Heart right ventricle (tissue), 16 donors: Measurements from ENCODE around the gene WNT7A. TPM values are rescaled to one million over a fixed set of nuclear protein-coding genes. Genes with fewer than 3 reads are reported as not detected.

Source experiments
- ATAC-seq, 8 donors: fragments of 200-7000 bp; cut with Tn5 transposase; one replicate each; pipeline ENCODE4 v1.9.1; 2020; ENCODE audit warnings: mild to moderate bottlenecking in 8 of 8, moderate library complexity in 8 of 8, moderate number of reproducible peaks in 1 of 8
- DNase-seq, 2 donors: peaks; one replicate each; pipeline ENCODE4 v3.0.0-alpha.2; 2020
- H3K27ac ChIP-seq, 10 donors: fragments of 200-600 bp; sonication (generic) in 2 of 10; one replicate each; pipeline versions ENCODE4 v1.5.0 to v1.8.0; 2020 to 2022; ENCODE audit warnings: mild to moderate bottlenecking in 3 of 10
- H3K27me3 ChIP-seq, 7 donors: fragments of 200-600 bp; one replicate each; pipeline ENCODE4 v1.8.0; 2021 to 2022; ENCODE audit warnings: mild to moderate bottlenecking in 2 of 7
- H3K36me3 ChIP-seq, 9 donors: fragments of 200-600 bp; sonication (generic) in 1 of 9; one replicate each; pipeline versions ENCODE4 v1.5.0 to v1.8.0; 2020 to 2022; ENCODE audit warnings: mild to moderate bottlenecking in 2 of 9
- H3K4me1 ChIP-seq, 9 donors: fragments of 200-600 bp; sonication (generic) in 1 of 9; one replicate each; pipeline versions ENCODE4 v1.5.0 to v1.8.0; 2020 to 2022; ENCODE audit warnings: mild to moderate bottlenecking in 4 of 9
- H3K4me3 ChIP-seq, 10 donors: fragments of 200-600 bp; sonication (generic) in 2 of 10; one replicate each; pipeline versions ENCODE4 v1.5.0 to v1.8.0; 2020 to 2022; ENCODE audit warnings: mild to moderate bottlenecking in 7 of 10, moderate library complexity in 2 of 10
- H3K9me3 ChIP-seq, 11 donors: fragments of 200-600 bp in 10 of 11; sonication (generic) in 2 of 11; one replicate each; pipeline versions ENCODE4 v1.5.0 to v1.8.0; 2013 to 2022; ENCODE audit warnings: mild to moderate bottlenecking in 2 of 11, control low read depth in 1 of 11, moderate library complexity in 1 of 11
- CTCF ChIP-seq, 9 donors: fragments of 200-600 bp; sonication (generic) in 2 of 9; IDR thresholded peaks; one replicate each; pipeline versions ENCODE4 v1.5.0 to v1.8.0; 2021 to 2022; ENCODE audit warnings: antibody characterized with exemption in 9 of 9, mild to moderate bottlenecking in 5 of 9, moderate library complexity in 1 of 9
- WGBS, 2 donors: extraction: QIAGEN DNeasy Blood & Tissue Kit; methylation state at CpG; one replicate each; pipeline ENCODE4 v1.1.7; 2013; ENCODE audit warnings: inconsistent platforms in 1 of 2; 5-methylcytosine and 5-hydroxymethylcytosine counted together
- intact Hi-C, 10 donors: fragments of 100-400 bp; cut with DNase I; formaldehyde crosslinking; loops; one replicate each; pipeline versions ENCODE4 v1.11.1 to v1.14.2; 2022
- polyA plus RNA-seq, 2 donors: library from polyadenylated mRNA; stranded (reverse); fragments of 200-250 nt; gene quantifications; one replicate each; pipeline ENCODE4 v1.2.3, GENCODE V29; 2013
- total RNA-seq, 10 donors: library from RNA; stranded (reverse); fragmentation: NEBNext Ultra II Directional in 3 of 10; extraction: Animal tissue kit (Norgen Biotek cat#: 25700) in 3 of 10; gene quantifications; one replicate each; pipeline versions ENCODE4 v1.2.1 to v1.2.4, GENCODE V29; 2021 to 2023
- donor health status: Arrhythmogenic right ventricular cardiomyopathy.
- donor health status: ischemic (EF 13 %, LVEDD 7.1; RV severe dilation, severe dysfunction).
- donor health status: healthy with polysubstance abuse.
- donor health status: DM: no; HTN: yes; CAD: no.
- donor health status: DM: no; HTN: no; CAD: no.
- donor health status: ischemic (EF 25% LVEDD 6.9; RV normal size, moderate dysfunction).
- donor health status: ischemic (EF 25% LVEDD 5.7; RV mildly dilated, moderate dysfunction).
- donor health status: healthy.
- donor health status: DM: yes; HTN: yes; CAD: no.
- donor health status: Ischemic cardiomyopathy.
- donor health status: ischemic (EF 35%, LVEDD 5.7; RV mildly dilated, moderate dysfunction).
- donor health status: nonischemic (EF 11% LVEDD 7.7; RV severe dilation, severe dysfunction).
- donor health status: DM: yes; HTN: yes; CAD: no.
- donor health status: PGD.
- donor health status: ischemic (EF 29% LVEDD 5.4; RV normal size, mild dysfunction).
- donor health status: nonischemic (EF 23%, LVEDD 6.1; RV moderate dilation, normal function).

Gene WNT7A
- total and polyA plus RNA-seq, 12 donors = not detected

GRCh38 chr3:13811614-13812013 lies 68.3 kb downstream of the WNT7A start:
- no peak for TF ChIP-seq CTCF (IDR thresholded peaks at IDR 0.05)
- intact Hi-C loops = no loop called here
- DNase-seq = no peak
- 66 to 70% methylated on average over 8 of the region's 8 CpGs for WGBS, 2 donors
- Histone ChIP-seq H3K36me3 (no peaks in the 10 kb centered on the region), H3K4me3 (no peak overlapping the region), H3K27ac (no peak overlapping the region), H3K9me3 (peaks cover 3 to 49% (median 31%) of the 10 kb centered on the region in 11 donors), H3K27me3 (peaks cover 0 to 7% (median 0%) of the 10 kb centered on the region in 7 donors), H3K4me1 (no peaks in the 10 kb centered on the region)
- ATAC-seq = no peak

GRCh38 chr3:13808550-13808949 lies 71.3 kb downstream of the WNT7A start:
- H3K27ac ChIP-seq = no peak overlapping the region
- intact Hi-C loops = no loop called here
- no peaks in the 10 kb centered on the region for H3K36me3 ChIP-seq
- no peak for TF ChIP-seq CTCF (IDR thresholded peaks at IDR 0.05)
- no peaks in the 10 kb centered on the region for H3K4me1 ChIP-seq
- ATAC-seq = no peak
- peaks cover 0 to 7% (median 0%) of the 10 kb centered on the region in 7 donors for H3K27me3 ChIP-seq
- peaks cover 0 to 33% (median 13%) of the 10 kb centered on the region in 11 donors for H3K9me3 ChIP-seq
- no peak overlapping the region for H3K4me3 ChIP-seq
- DNase-seq = no peak
- WGBS, 2 donors = 81 to 83% methylated on average over 8 of the region's 8 CpGs

GRCh38 chr3:13801361-13802204 lies 78.3 kb downstream of the WNT7A start:
- no peak for DNase-seq
- H3K4me1 ChIP-seq = no peaks in the 10 kb centered on the region
- TF ChIP-seq CTCF (IDR thresholded peaks at IDR 0.05) = no peak
- ATAC-seq = no peak
- 78 to 82% methylated on average over 15 of the region's 15 CpGs for WGBS, 2 donors
- peaks cover 0 to 35% (median 17%) of the 10 kb centered on the region in 7 donors for H3K27me3 ChIP-seq
- peaks cover 0 to 15% (median 2%) of the 10 kb centered on the region in 11 donors for H3K9me3 ChIP-seq
- intact Hi-C loops = no loop called here
- no peak overlapping the region for H3K4me3 ChIP-seq
- no peaks in the 10 kb centered on the region for H3K36me3 ChIP-seq
- no peak overlapping the region for H3K27ac ChIP-seq

- intact Hi-C loops = no loop called here
- no peak overlapping the region for H3K4me3 ChIP-seq
- DNase-seq = no peak
- no peaks in the 10 kb centered on the region for H3K36me3 ChIP-seq
- H3K27ac ChIP-seq = no peak overlapping the region
- no peak for ATAC-seq
- 80% methylated on average over 6 of the region's 6 CpGs for WGBS, 2 donors
- H3K4me1 ChIP-seq = no peaks in the 10 kb centered on the region
- peaks cover 0 to under 1% (median 0%) of the 10 kb centered on the region in 11 donors for H3K9me3 ChIP-seq
- peaks cover 0 to 49% (median 31%) of the 10 kb centered on the region in 7 donors for H3K27me3 ChIP-seq
- no peak for TF ChIP-seq CTCF (IDR thresholded peaks at IDR 0.05)
These were observed 79.8 kb downstream of the WNT7A start for GRCh38 chr3:13800064-13800463.
